CD14-positive monocyte (primary cell): ENCODE measurements around the gene CELSR1. TPM values are rescaled to one million over a fixed set of nuclear protein-coding genes. Genes with fewer than 3 reads are reported as not detected.

Source experiments
- DNase-seq, 3 donors: peaks; one replicate each; pipeline ENCODE4 v3.0.0-alpha.2; 2011 to 2022
- H2AFZ ChIP-seq: 2 replicates; pipeline ENCODE4 v1.6.0; 2012; ENCODE audit warnings: mild to moderate bottlenecking, low read depth, low read length, inconsistent platforms; ENCODE audit not compliant: insufficient read depth, poor library complexity, severe bottlenecking
- H3K27ac ChIP-seq, 2 donors: 1 replicate in 1 of 2; 2 replicates in 1 of 2; pipeline ENCODE4 v1.5.1; 2012 to 2013; ENCODE audit warnings: low read length in 2 of 2, control low read depth in 1 of 2, inconsistent platforms in 1 of 2, low read depth in 1 of 2, mild to moderate bottlenecking in 1 of 2
- H3K27me3 ChIP-seq, 2 donors: one replicate each; pipeline versions ENCODE4 v1.6.0 to v1.6.1; 2011 to 2013; ENCODE audit warnings: low read length in 2 of 2; ENCODE audit not compliant: control insufficient read depth in 2 of 2, insufficient read depth in 2 of 2
- H3K36me3 ChIP-seq, 2 donors: replicated peaks in 1 of 2; 1 replicate in 1 of 2; 2 replicates in 1 of 2; pipeline versions ENCODE4 v1.5.1 to v1.6.1; 2012 to 2013; ENCODE audit warnings: low read length in 2 of 2, control low read depth in 1 of 2, inconsistent platforms in 1 of 2, mild to moderate bottlenecking in 1 of 2; ENCODE audit not compliant: insufficient read depth in 2 of 2, control insufficient read depth in 1 of 2
- H3K4me1 ChIP-seq, 2 donors: 1 replicate in 1 of 2; 2 replicates in 1 of 2; pipeline versions ENCODE4 v1.5.1 to v1.6.1; 2012 to 2013; ENCODE audit warnings: low read length in 2 of 2, control low read depth in 1 of 2, inconsistent platforms in 1 of 2, mild to moderate bottlenecking in 1 of 2, moderate library complexity in 1 of 2; ENCODE audit not compliant: insufficient read depth in 2 of 2, control insufficient read depth in 1 of 2
- H3K4me2 ChIP-seq: replicated peaks from 2 replicates; pipeline ENCODE3; 2012; ENCODE audit warnings: low read length, moderate library complexity, mild to moderate bottlenecking; ENCODE audit not compliant: poor library complexity, severe bottlenecking; ENCODE audit errors: extremely low read depth
- H3K4me3 ChIP-seq, 3 experiments: fragments of 200-600 bp in 1 of 3; sonication (generic) in 1 of 3; replicated peaks in 1 of 3; 1 replicate in 2 of 3; 2 replicates in 1 of 3; pipeline ENCODE4 v1.5.1; 2011 to 2013; ENCODE audit warnings: low read length in 3 of 3, mild to moderate bottlenecking in 3 of 3, control low read depth in 2 of 3, low read depth in 2 of 3, inconsistent platforms in 1 of 3, moderate library complexity in 1 of 3
- H3K79me2 ChIP-seq: 2 replicates; pipeline ENCODE4 v1.6.0; 2012; ENCODE audit warnings: mild to moderate bottlenecking, control low read depth, inconsistent platforms, low read length, moderate library complexity; ENCODE audit not compliant: insufficient read depth
- H3K9ac ChIP-seq: 2 replicates; pipeline ENCODE4 v1.6.0; 2017; ENCODE audit warnings: low read length, mild to moderate bottlenecking; ENCODE audit not compliant: insufficient read depth, poor library complexity, severe bottlenecking
- H3K9me3 ChIP-seq, 2 donors: replicated peaks in 1 of 2; 1 replicate in 1 of 2; 2 replicates in 1 of 2; pipeline versions ENCODE4 v1.5.1 to v1.6.1; 2012 to 2013; ENCODE audit warnings: low read length in 2 of 2, control low read depth in 1 of 2; ENCODE audit not compliant: control insufficient read depth in 1 of 2, insufficient read depth in 1 of 2
- H4K20me1 ChIP-seq: 2 replicates; pipeline ENCODE4 v1.6.0; 2012; ENCODE audit warnings: mild to moderate bottlenecking, low read length, control low read depth, moderate library complexity; ENCODE audit not compliant: insufficient read depth
- H3K27ac Mint-ChIP-seq, 7 donors: one replicate each; pipeline ENCODE4 v1.8.0; 2020; ENCODE audit warnings: mild to moderate bottlenecking in 7 of 7, mixed read lengths in 7 of 7, moderate library complexity in 6 of 7, inconsistent platforms in 2 of 7
- H3K27me3 Mint-ChIP-seq, 3 donors: one replicate each; pipeline ENCODE4 v1.8.0; 2021 to 2022; ENCODE audit warnings: low read depth in 3 of 3, mild to moderate bottlenecking in 3 of 3, mixed read lengths in 3 of 3, moderate library complexity in 3 of 3, inconsistent platforms in 1 of 3
- H3K36me3 Mint-ChIP-seq, 2 donors: one replicate each; pipeline ENCODE4 v1.8.0; 2020; ENCODE audit warnings: mixed read lengths in 2 of 2, inconsistent platforms in 1 of 2, mild to moderate bottlenecking in 1 of 2
- H3K4me1 Mint-ChIP-seq: one replicate; pipeline ENCODE4 v1.8.0; 2020; ENCODE audit warnings: mild to moderate bottlenecking, mixed read lengths
- H3K4me3 Mint-ChIP-seq, 2 donors: one replicate each; pipeline ENCODE4 v1.8.0; 2020; ENCODE audit warnings: mild to moderate bottlenecking in 2 of 2, mixed read lengths in 2 of 2, moderate library complexity in 1 of 2
- H3K9me3 Mint-ChIP-seq, 7 donors: one replicate each; pipeline ENCODE4 v1.8.0; 2020 to 2022; ENCODE audit warnings: mixed read lengths in 7 of 7, mild to moderate bottlenecking in 6 of 7, moderate library complexity in 6 of 7, inconsistent platforms in 2 of 7
- CTCF ChIP-seq: fragments of 200-600 bp; IDR thresholded peaks from one replicate; pipeline ENCODE4 v1.8.0; 2022; ENCODE audit warnings: antibody characterized with exemption, mild to moderate bottlenecking
- WGBS: methylation state at CpG from one replicate; pipeline ENCODE4 v1.1.5; 2013; ENCODE audit warnings: missing lambda C conversion rate; ENCODE audit not compliant: insufficient coverage; 5-methylcytosine and 5-hydroxymethylcytosine counted together
- intact Hi-C, 2 donors: fragments of 100-400 bp; cut with micrococcal nuclease; formaldehyde crosslinking; loops; one replicate each; pipeline versions ENCODE4 v1.15.0 to v1.15.1; 2023
- polyA plus RNA-seq, 3 donors: library from polyadenylated mRNA; depleted of rRNA in 1 of 3; unstranded in 2 of 3; stranded (reverse) in 1 of 3; fragments of 300-500 nt in 2 of 3; fragments of >200 nt in 1 of 3; fragmentation: Illumina TruSeq in 2 of 3; gene quantifications; 1 replicate in 2 of 3; 2 replicates in 1 of 3; pipeline ENCODE4 v1.2.3, GENCODE V29; 2012 to 2021

CELSR1 gene
- polyA plus RNA-seq, 3 donors, result 0.16 TPM; not detected in 2

DNA sequence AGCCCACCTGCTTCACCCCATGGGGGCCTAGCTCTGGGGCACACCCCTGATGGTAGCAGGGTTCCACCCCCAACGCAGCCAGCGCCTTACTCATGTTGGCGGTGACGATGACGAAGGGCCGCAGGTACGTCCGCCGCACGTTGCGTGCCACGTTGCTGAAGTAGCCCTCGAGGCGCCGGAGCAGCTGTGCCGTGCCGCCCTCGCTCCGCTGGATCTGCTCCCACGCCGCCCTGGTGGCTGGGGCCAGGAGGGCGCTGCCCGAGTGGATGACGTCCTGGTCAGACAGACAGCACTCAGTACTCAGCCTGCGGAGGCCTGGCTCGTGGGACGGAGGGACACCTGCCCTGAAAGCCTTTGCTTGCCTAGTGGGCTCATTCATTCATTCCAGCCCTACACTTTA is 151.1 kb downstream of the CELSR1 start:
- Histone ChIP-seq H3K4me1 (no peaks in the 10 kb centered on the region), H3K36me3 (no peaks in the 10 kb centered on the region), H3K27me3 (no peaks in the 10 kb centered on the region), H3K9me3 (no peaks in the 10 kb centered on the region), H3K27ac (no peak overlapping the region), H2AFZ (no peak overlapping the region), H3K9ac (no peak overlapping the region), H3K79me2 (no peaks in the 10 kb centered on the region), H3K4me3 (no peak overlapping the region), H3K4me2 (no peak overlapping the region), H4K20me1 (no peaks in the 10 kb centered on the region)
- no peak overlapping the region for H3K4me3 Mint-ChIP-seq
- H3K36me3 Mint-ChIP-seq, result no peaks in the 10 kb centered on the region
- 95% methylated on average over 22 of the region's 27 CpGs for WGBS
- no peak for DNase-seq
- no peak for TF ChIP-seq CTCF
- peaks cover 0 to 3% (median 0%) of the 10 kb centered on the region in 7 donors for H3K9me3 Mint-ChIP-seq
- no peaks in the 10 kb centered on the region for H3K4me1 Mint-ChIP-seq
- intact Hi-C loops, result no loop called here
- no peak overlapping the region for H3K27ac Mint-ChIP-seq
- H3K27me3 Mint-ChIP-seq, result peaks cover 0 to 7% (median 3%) of the 10 kb centered on the region in 3 donors

DNA sequence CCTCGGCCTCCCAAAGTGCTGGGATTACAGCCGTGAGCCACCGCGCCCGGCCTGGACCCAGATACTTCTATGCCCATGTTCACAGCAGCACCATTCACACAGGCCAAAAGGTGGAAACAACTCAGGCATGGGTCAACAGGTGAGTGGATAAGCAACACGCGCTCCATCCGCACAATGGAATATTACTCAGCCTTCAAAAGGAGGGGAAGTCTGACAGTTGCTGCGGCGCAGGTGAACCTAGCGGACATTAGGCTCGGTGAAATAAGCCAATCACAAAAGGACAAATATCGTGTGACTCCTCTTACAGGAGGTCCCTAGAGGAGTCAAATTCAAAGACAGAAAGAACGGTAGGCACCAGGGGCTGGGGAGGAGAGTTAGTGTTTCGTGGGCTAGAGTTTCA is 154.9 kb downstream of the CELSR1 start:
- H3K4me3 Mint-ChIP-seq, result no peak overlapping the region
- no peak for TF ChIP-seq CTCF
- H3K27ac Mint-ChIP-seq, result no peak overlapping the region

More for the DNA sequence above, 154.9 kb downstream of the CELSR1 start:
- no peak overlapping the region for H3K9ac ChIP-seq
- H3K27me3 Mint-ChIP-seq, result peaks cover 0 to 4% (median 3%) of the 10 kb centered on the region in 3 donors
- no peaks in the 10 kb centered on the region for H3K27me3 ChIP-seq
- peaks cover 0 to 3% (median 0%) of the 10 kb centered on the region in 7 donors for H3K9me3 Mint-ChIP-seq
- no peak for DNase-seq
- intact Hi-C loops, result no loop called here
- H3K36me3 Mint-ChIP-seq, result no peaks in the 10 kb centered on the region
- no peaks in the 10 kb centered on the region for H3K9me3 ChIP-seq
- H3K4me1 ChIP-seq, result no peaks in the 10 kb centered on the region
- H3K36me3 ChIP-seq, result no peaks in the 10 kb centered on the region
- no peaks in the 10 kb centered on the region for H4K20me1 ChIP-seq
- no peak overlapping the region for H3K27ac ChIP-seq
- no peaks in the 10 kb centered on the region for H3K4me1 Mint-ChIP-seq
- no peak overlapping the region for H2AFZ ChIP-seq
- H3K4me3 ChIP-seq, result no peak overlapping the region
- H3K4me2 ChIP-seq, result no peak overlapping the region
- 96% methylated on average over 13 of the region's 15 CpGs for WGBS
- H3K79me2 ChIP-seq, result no peaks in the 10 kb centered on the region
